Fibroblast of lung (primary cell): Measurements from ENCODE around the gene RBM28.

Experiments used
- EZH2 ChIP-seq: IDR thresholded peaks from 2 replicates; pipeline ENCODE4 v1.5.1; 2012; ENCODE audit warnings: low read length, control low read depth, mild to moderate bottlenecking; ENCODE audit errors: missing control alignments
- TF ChIP-seq, protein P1 (sequence below), 2 donors: IDR thresholded peaks in 1 of 2; conservative IDR thresholded peaks in 1 of 2; 1 replicate in 1 of 2; 2 replicates in 1 of 2; pipeline ENCODE4 v1.5.1; 2011 to 2012; ENCODE audit warnings: low read length in 2 of 2, control low read depth in 1 of 2, inconsistent platforms in 1 of 2, low read depth in 1 of 2, mild to moderate bottlenecking in 1 of 2

DNA sequence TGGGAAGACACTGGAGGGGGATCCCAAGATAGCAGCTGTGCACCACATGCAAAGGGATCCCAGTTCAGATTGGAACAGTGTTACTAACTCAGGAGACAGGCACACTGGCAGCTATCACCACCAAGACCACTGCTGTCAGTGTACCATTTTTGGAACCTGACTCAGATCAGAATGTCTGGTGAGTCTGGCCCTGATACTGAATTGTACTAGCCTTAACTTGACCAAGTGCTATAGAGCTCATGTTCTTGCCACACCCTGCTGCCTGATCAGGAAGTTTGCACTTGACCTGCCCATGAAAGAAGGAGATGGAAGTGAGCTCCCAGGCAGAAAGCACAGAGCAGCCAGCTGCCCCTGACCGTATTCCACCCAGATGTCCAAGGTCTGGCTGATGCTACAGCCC, 22.6 kb upstream of the RBM28 start:
- TF ChIP-seq, protein P1, sequence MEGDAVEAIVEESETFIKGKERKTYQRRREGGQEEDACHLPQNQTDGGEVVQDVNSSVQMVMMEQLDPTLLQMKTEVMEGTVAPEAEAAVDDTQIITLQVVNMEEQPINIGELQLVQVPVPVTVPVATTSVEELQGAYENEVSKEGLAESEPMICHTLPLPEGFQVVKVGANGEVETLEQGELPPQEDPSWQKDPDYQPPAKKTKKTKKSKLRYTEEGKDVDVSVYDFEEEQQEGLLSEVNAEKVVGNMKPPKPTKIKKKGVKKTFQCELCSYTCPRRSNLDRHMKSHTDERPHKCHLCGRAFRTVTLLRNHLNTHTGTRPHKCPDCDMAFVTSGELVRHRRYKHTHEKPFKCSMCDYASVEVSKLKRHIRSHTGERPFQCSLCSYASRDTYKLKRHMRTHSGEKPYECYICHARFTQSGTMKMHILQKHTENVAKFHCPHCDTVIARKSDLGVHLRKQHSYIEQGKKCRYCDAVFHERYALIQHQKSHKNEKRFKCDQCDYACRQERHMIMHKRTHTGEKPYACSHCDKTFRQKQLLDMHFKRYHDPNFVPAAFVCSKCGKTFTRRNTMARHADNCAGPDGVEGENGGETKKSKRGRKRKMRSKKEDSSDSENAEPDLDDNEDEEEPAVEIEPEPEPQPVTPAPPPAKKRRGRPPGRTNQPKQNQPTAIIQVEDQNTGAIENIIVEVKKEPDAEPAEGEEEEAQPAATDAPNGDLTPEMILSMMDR (conservative IDR thresholded peaks at IDR 0.05 in 1 of 2, IDR thresholded peaks at IDR 0.05 in 1 of 2; ENCODE audit: low read depth in 1 of 2, low read length in 2 of 2), result no peak
- TF ChIP-seq EZH2, result no peak
